Skeletal muscle tissue (tissue), 4 donors: ENCODE data around the gene PPM1A. TPM values are rescaled to one million over a fixed set of nuclear protein-coding genes. Genes with fewer than 3 reads are reported as not detected.
A peak's percentile ranks its signal among the peaks of the same experiment; 100 is the strongest.

Experiments used
- H3K27ac ChIP-seq: one replicate; pipeline ENCODE4 v1.7.0; 2013; ENCODE audit warnings: mild to moderate bottlenecking, low read depth, low read length, inconsistent platforms
- H3K27me3 ChIP-seq, 3 donors: one replicate each; pipeline ENCODE4 v1.7.0; 2013; ENCODE audit warnings: low read length in 3 of 3; ENCODE audit not compliant: control insufficient read depth in 3 of 3, insufficient read depth in 3 of 3
- H3K36me3 ChIP-seq, 3 donors: one replicate each; pipeline ENCODE4 v1.7.0; 2013; ENCODE audit warnings: low read length in 3 of 3; ENCODE audit not compliant: control insufficient read depth in 3 of 3, insufficient read depth in 3 of 3
- H3K4me1 ChIP-seq, 3 donors: one replicate each; pipeline ENCODE4 v1.7.0; 2013; ENCODE audit warnings: low read length in 3 of 3, mild to moderate bottlenecking in 3 of 3; ENCODE audit not compliant: control insufficient read depth in 3 of 3, insufficient read depth in 3 of 3
- H3K4me3 ChIP-seq, 3 donors: one replicate each; pipeline ENCODE4 v1.7.0; 2013; ENCODE audit warnings: low read length in 3 of 3
- H3K9ac ChIP-seq, 3 donors: one replicate each; pipeline ENCODE4 v1.7.0; 2013; ENCODE audit warnings: low read length in 3 of 3, mild to moderate bottlenecking in 3 of 3, moderate library complexity in 2 of 3, low read depth in 1 of 3
- H3K9me3 ChIP-seq, 3 donors: one replicate each; pipeline ENCODE4 v1.7.0; 2013; ENCODE audit warnings: low read length in 3 of 3; ENCODE audit not compliant: control insufficient read depth in 3 of 3
- total RNA-seq: library from RNA; depleted of rRNA; stranded (reverse); fragments of >200 nt; gene quantifications from one replicate; pipeline ENCODE4 v1.2.3, GENCODE V29; 2014
- donor health status: Osteomylitis.

Gene PPM1A
- total RNA-seq, 1 donor from 2014 or later: 36.0 TPM

DNA sequence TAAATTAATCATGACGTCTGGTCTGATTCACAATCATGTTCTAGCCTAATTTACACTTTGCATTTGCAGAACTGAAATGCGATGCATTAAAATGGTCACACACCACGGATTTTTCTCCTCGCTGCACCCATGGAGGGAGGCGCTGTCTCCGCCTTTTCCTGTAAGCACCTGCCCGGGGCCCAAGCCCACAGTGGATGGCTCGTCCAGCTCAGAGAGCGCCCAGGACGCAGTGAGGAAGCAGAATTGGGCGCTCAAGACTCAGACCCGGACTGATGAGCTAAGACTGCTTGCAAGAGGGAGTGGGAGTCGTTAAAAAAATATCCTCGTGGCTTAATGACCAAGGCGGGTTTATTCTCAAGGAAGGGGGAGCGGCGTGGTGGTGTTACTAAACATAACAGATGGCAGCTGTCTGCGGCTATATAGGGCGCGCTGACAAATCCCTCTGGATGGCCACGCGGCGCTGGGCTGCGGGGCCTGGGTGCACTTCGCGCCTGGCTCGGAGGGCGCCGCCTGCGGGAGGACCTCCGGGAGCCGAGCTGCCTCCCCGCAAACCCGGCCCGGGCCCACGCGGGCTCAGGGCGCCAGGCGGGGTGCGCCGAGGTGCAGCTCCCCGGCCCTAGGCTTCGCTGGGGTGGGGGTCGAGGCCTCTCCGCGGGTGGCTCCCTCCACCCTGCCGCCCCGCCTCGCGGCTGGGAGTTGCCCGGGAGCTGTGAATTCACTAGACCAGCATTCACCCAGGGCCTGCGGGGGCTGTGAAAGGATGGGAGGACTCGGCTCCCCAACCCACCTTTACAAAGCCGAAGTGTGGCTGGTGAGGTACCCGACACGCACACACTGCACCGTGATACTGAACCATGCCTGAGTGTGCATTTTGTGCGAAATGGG is 78.7 kb downstream of the PPM1A start:
- Histone ChIP-seq H3K9ac (peak overlapping the region; percentile 19 to 72 (median 40)), H3K27me3 (peaks cover 0 to 4% (median 3%) of the 10 kb centered on the region in 3 donors), H3K4me3 (peak overlapping the region; percentile 54 to 66 (median 55)), H3K9me3 (no peaks in the 10 kb centered on the region), H3K36me3 (no peaks in the 10 kb centered on the region), H3K27ac (peak overlapping the region; percentile 45), H3K4me1 (peaks cover 11 to 22% (median 19%) of the 10 kb centered on the region in 3 donors)

DNA sequence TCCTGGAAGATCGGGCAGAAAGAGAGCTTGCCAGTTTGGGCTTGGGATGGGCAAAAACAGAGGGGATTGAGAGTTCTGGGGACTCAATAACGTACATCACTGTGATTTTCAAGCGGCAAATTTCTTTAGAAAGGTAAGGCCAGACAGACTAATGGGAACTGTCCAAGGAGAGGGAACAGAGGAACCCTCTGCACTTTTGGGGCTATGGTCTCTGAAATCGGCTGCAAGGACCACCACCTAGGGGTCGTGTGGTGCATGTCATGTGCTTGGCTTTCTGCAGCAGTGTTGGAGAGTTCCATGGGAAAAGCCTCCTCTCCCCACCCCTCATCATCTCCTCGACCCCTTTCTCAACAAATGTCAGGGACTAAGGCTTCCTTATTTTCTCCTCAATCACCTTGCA is 79.6 kb downstream of the PPM1A start:
- peaks cover 8 to 18% (median 17%) of the 10 kb centered on the region in 3 donors for H3K4me1 ChIP-seq
- no peak overlapping the region for H3K9ac ChIP-seq
- no peak overlapping the region for H3K4me3 ChIP-seq
- no peaks in the 10 kb centered on the region for H3K36me3 ChIP-seq
- peaks cover 0 to 4% (median 3%) of the 10 kb centered on the region in 3 donors for H3K27me3 ChIP-seq
- no peaks in the 10 kb centered on the region for H3K9me3 ChIP-seq
- H3K27ac ChIP-seq: no peak overlapping the region

DNA sequence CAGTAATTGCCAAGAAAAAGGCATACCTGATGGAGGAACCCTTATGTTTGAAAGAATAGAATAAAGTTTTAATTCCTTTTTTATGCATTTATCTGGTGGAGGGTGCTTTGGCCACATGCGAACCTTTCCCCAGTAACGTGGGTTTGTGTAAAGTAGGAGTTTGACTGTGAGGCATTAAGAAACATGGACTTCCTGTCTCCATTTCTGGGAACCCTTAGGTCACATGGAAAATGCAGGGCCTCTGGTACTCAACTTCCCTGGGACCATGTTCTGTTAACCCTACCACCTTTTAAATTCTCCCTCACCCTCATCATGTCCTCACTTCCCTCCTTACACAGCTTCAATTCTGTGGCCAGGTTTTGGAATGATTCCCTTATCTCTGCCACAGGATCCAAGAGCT is 80.3 kb downstream of the PPM1A start:
- Histone ChIP-seq H3K27ac (no peak overlapping the region), H3K9me3 (no peaks in the 10 kb centered on the region), H3K9ac (no peak overlapping the region), H3K36me3 (no peaks in the 10 kb centered on the region), H3K4me1 (peaks cover 8 to 15% (median 14%) of the 10 kb centered on the region in 3 donors), H3K27me3 (peaks cover 0 to 4% (median 3%) of the 10 kb centered on the region in 3 donors), H3K4me3 (no peak overlapping the region)

DNA sequence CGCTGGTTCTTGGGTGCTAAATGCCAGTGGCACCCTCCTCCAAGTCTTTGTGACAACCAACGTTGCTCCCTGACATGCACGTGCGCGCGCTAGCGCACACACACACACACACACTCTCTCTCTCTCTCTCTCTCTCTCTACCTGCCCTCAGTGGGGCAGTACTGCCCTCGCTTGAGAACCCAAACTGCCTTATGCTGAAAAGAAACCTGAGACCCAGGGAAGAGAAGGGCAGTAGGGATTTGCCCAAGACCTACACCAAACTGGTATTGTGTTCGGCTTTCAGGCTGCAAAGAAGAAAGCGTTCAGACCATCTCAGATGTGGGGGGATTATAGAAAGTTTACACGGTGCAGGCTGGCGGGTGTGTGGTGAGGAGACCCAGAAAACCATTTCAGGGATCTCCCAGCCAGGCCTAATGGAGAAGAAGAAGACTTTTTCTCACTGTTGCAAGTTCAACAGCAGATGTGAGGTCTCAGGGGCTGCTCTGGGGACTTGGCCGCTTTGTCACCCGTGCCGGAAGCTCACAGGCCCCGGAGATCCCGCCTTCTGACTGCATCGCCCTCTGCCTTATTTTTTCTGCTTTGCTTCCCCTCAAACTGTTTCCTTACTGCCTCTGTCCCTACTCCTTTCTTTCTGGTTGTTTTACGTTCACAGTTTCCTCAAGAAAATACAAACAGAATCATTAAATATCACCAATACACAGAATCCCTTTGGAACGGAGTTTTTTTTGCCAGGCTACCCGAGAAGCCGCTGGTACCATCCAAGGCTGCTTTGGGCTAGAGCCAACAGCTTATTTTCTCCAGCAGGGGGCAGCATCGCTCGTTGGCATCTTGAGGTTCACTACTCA is 82.4 kb downstream of the PPM1A start:
- Histone ChIP-seq H3K9me3 (no peaks in the 10 kb centered on the region), H3K4me1 (peaks cover 8 to 15% (median 14%) of the 10 kb centered on the region in 3 donors), H3K27me3 (peaks cover 0 to 4% (median 3%) of the 10 kb centered on the region in 3 donors), H3K9ac (peak overlapping the region; percentile 1 to 63 (median 57)), H3K4me3 (peak overlapping the region; percentile 56 to 72 (median 65)), H3K27ac (no peak overlapping the region), H3K36me3 (no peaks in the 10 kb centered on the region)

DNA sequence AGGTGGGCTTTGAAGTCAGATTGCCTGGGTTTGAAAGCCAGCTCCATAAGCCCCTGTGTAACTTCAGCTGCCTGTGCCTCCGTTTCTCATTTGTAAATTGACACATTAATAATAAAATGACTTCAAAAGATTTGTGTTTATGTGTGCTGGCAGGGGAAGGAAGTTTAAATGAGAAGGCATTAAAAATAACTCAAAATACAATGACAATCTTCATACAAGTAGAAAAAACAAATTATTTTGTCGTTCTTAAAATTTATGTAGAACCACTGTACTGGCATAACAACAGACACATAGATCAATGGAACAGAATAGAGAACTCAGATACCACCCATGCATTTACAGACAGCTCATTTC is 83.0 kb downstream of the PPM1A start:
- Histone ChIP-seq H3K4me1 (peaks cover 8 to 15% (median 14%) of the 10 kb centered on the region in 3 donors), H3K36me3 (no peaks in the 10 kb centered on the region), H3K27ac (no peak overlapping the region), H3K9ac (peak overlapping the region in 1 of 3 donors; percentile 63), H3K9me3 (no peaks in the 10 kb centered on the region), H3K27me3 (peaks cover 0 to 4% (median 3%) of the 10 kb centered on the region in 3 donors), H3K4me3 (peak overlapping the region; percentile 56 to 72 (median 65))

DNA sequence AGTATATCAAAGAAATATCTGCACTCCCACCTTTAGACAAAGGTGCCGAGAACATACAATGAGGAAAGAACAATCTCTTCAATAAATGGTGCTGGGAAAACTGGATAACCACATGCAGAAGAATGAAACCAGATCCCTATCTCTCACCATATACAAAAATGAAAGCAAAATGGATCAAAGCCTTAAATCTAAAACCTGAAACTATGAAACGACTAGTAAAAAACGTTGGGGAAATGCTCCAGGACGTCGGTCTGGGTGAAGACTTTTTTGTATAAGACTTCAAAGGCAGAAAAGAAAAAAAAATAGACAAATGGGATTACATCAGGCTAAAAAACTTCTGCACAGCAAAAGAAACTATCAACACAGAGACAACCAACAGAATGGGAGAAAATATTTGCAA is 83.8 kb downstream of the PPM1A start:
- H3K9ac ChIP-seq: no peak overlapping the region
- H3K27ac ChIP-seq: no peak overlapping the region
- no peaks in the 10 kb centered on the region for H3K27me3 ChIP-seq
- H3K9me3 ChIP-seq: no peaks in the 10 kb centered on the region
- no peak overlapping the region for H3K4me3 ChIP-seq
- peaks cover 2 to 9% (median 8%) of the 10 kb centered on the region in 3 donors for H3K4me1 ChIP-seq
- no peaks in the 10 kb centered on the region for H3K36me3 ChIP-seq

DNA sequence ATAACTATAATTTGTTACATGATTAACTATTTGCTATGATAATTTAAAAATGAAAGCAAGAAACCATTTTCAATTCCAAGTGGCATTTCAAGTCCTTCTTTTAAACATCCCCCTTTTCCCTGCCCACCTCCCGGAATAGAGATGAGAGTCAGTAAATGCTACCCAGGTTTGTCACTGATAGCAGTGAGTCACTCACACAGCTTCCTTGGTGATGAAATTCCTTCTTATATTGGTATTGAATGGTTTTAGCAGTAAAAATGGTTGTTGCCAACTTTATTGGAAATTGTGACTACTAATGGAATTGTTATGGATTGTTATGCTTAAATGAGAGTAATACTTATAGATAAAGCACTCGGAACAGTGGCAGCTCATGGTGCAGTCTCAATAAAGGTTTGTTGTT is 90.5 kb downstream of the PPM1A start:
- peaks cover 0 to 4% (median 0%) of the 10 kb centered on the region in 3 donors for H3K27me3 ChIP-seq
- H3K4me1 ChIP-seq: no peaks in the 10 kb centered on the region
- no peak overlapping the region for H3K27ac ChIP-seq
- H3K36me3 ChIP-seq: no peaks in the 10 kb centered on the region
- no peaks in the 10 kb centered on the region for H3K9me3 ChIP-seq
- no peak overlapping the region for H3K4me3 ChIP-seq
- no peak overlapping the region for H3K9ac ChIP-seq

DNA sequence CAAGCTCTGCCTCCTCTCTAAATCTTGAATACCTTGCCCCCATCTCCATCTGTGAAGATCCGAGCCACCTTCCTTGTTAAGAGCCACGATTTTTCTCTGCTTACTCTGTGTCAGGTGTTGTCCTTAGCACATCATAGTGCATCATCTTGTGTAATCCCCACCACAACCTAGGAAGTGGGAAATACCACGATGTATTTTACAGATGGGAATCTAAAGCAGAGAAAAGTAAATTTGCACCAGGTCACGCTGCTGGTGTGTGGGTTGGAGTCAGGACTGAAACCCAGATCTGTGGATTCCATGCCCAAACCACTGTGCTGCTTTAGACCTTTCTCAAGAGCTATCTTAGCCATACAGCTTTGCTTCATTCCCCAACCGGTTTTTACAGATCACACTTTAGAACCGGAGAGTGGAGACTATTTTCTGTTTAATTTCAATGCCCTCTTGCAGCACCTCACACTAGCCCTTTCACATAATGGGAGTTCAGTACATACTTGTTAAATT is 94.6 kb downstream of the PPM1A start:
- H3K4me3 ChIP-seq: no peak overlapping the region
- H3K36me3 ChIP-seq: no peaks in the 10 kb centered on the region
- H3K4me1 ChIP-seq: no peaks in the 10 kb centered on the region
- H3K9me3 ChIP-seq: no peaks in the 10 kb centered on the region
- H3K27me3 ChIP-seq: no peaks in the 10 kb centered on the region
- no peak overlapping the region for H3K9ac ChIP-seq
- no peak overlapping the region for H3K27ac ChIP-seq

DNA sequence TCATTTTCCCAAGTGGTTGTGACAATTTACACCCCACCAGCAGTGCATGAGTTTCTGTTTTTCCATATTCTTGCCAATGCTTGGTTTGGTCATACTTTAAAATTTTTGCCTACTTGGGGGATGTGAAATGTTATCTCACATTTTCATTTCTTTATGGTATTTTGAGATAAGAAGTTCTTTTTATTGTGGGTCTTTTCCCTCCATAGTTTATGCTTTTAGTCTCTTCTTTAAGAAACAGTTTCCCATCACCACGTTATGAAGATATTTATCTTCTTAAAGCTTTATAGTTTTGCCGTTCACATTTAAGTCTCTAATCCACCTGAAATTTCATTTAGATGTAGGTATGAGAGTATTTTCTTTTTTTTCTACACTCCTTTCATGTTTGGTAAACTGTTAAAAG is 95.7 kb downstream of the PPM1A start:
- Histone ChIP-seq H3K4me3 (no peak overlapping the region), H3K36me3 (no peaks in the 10 kb centered on the region), H3K27ac (no peak overlapping the region), H3K9me3 (no peaks in the 10 kb centered on the region), H3K9ac (no peak overlapping the region), H3K4me1 (no peaks in the 10 kb centered on the region), H3K27me3 (no peaks in the 10 kb centered on the region)
